HUES64 (cell line): ENCODE results near the gene HPF1.
"Not testable (repeated sequence)": the region's sequence is repeated elsewhere in the genome, so short reads cannot be mapped to it uniquely, and the experiment has no call there.

Source experiments
- H3K27ac ChIP-seq: 2 replicates; pipeline ENCODE4 v1.7.0; 2013; ENCODE audit warnings: low read depth, low read length, inconsistent platforms
- H3K27me3 ChIP-seq: 2 replicates; pipeline ENCODE4 v1.6.1; 2013; ENCODE audit warnings: mild to moderate bottlenecking, low read length; ENCODE audit not compliant: insufficient read depth
- H3K36me3 ChIP-seq: 2 replicates; pipeline ENCODE4 v1.6.1; 2013; ENCODE audit warnings: mild to moderate bottlenecking, low read length; ENCODE audit not compliant: insufficient read depth
- H3K4me1 ChIP-seq: 2 replicates; pipeline ENCODE4 v1.6.1; 2013; ENCODE audit warnings: mild to moderate bottlenecking, low read length, moderate library complexity; ENCODE audit not compliant: insufficient read depth
- H3K4me3 ChIP-seq: 2 replicates; pipeline ENCODE4 v1.5.1; 2013; ENCODE audit warnings: mild to moderate bottlenecking, low read length, moderate library complexity
- H3K9ac ChIP-seq: 2 replicates; pipeline ENCODE4 v1.6.1; 2013; ENCODE audit warnings: mild to moderate bottlenecking, low read depth, low read length
- H3K9me3 ChIP-seq: 2 replicates; pipeline ENCODE4 v1.6.1; 2013; ENCODE audit warnings: low read depth, low read length; ENCODE audit not compliant: insufficient read depth
- WGBS: fragments of 150-250, 120-280 bp; methylation state at CpG from one replicate; pipeline ENCODE4 v1.1.7; 2013; ENCODE audit warnings: missing lambda C conversion rate; 5-methylcytosine and 5-hydroxymethylcytosine counted together

HPF1 gene

GRCh38 chr4:169771556-169772080, 13.9 kb upstream of the HPF1 start:
- not testable (repeated sequence) for H3K4me1 ChIP-seq, H3K27me3 ChIP-seq, H3K4me3 ChIP-seq, H3K9me3 ChIP-seq, H3K9ac ChIP-seq, H3K27ac ChIP-seq, H3K36me3 ChIP-seq
- 92% methylated on average over 10 of the region's 11 CpGs for WGBS

GRCh38 chr4:169770416-169770815, 12.7 kb upstream of the HPF1 start:
- H3K9me3 ChIP-seq: no peaks in the 10 kb centered on the region
- no peaks in the 10 kb centered on the region for H3K36me3 ChIP-seq

GRCh38 chr4:169768385-169768784, 10.6 kb upstream of the HPF1 start:
- Histone ChIP-seq H3K9ac (no peak overlapping the region), H3K36me3 (no peaks in the 10 kb centered on the region), H3K4me3 (no peak overlapping the region), H3K27ac (no peak overlapping the region), H3K9me3 (no peaks in the 10 kb centered on the region), H3K27me3 (no peaks in the 10 kb centered on the region), H3K4me1 (no peaks in the 10 kb centered on the region)
- WGBS: 90% methylated on average over 3 of the region's 3 CpGs

More at GRCh38 chr4:169770416-169770815, 12.7 kb upstream of the HPF1 start:
- H3K27me3 ChIP-seq: no peaks in the 10 kb centered on the region
- no peak overlapping the region for H3K4me3 ChIP-seq
- H3K27ac ChIP-seq: no peak overlapping the region
- H3K4me1 ChIP-seq: no peaks in the 10 kb centered on the region
- H3K9ac ChIP-seq: no peak overlapping the region

- Histone ChIP-seq H3K9me3 (no peaks in the 10 kb centered on the region), H3K27me3 (no peaks in the 10 kb centered on the region), H3K9ac (no peak overlapping the region), H3K4me3 (no peak overlapping the region), H3K27ac (no peak overlapping the region), H3K36me3 (no peaks in the 10 kb centered on the region), H3K4me1 (no peaks in the 10 kb centered on the region)
- 92% methylated on average over 3 of the region's 3 CpGs for WGBS
Observed at GRCh38 chr4:169766741-169767140, 9.0 kb upstream of the HPF1 start.

- no peak overlapping the region for H3K27ac ChIP-seq
- 92% methylated on average over 2 of the region's 2 CpGs for WGBS
- H3K36me3 ChIP-seq: no peaks in the 10 kb centered on the region
- H3K27me3 ChIP-seq: no peaks in the 10 kb centered on the region
- no peaks in the 10 kb centered on the region for H3K4me1 ChIP-seq
- no peaks in the 10 kb centered on the region for H3K9me3 ChIP-seq
- no peak overlapping the region for H3K4me3 ChIP-seq
- H3K9ac ChIP-seq: no peak overlapping the region
Observed at GRCh38 chr4:169765835-169766234, 8.1 kb upstream of the HPF1 start.

GRCh38 chr4:169761846-169762245, 4.1 kb upstream of the HPF1 start:
- Histone ChIP-seq H3K9ac (no peak overlapping the region), H3K27me3 (0 out of 2 replicates have a peak, but pooled peaks cover 7% of the 10 kb centered on the region), H3K4me1 (peaks cover 7% of the 10 kb centered on the region), H3K9me3 (no peaks in the 10 kb centered on the region), H3K4me3 (no peak overlapping the region), H3K36me3 (no peaks in the 10 kb centered on the region), H3K27ac (no peak overlapping the region)
- 81% methylated on average over 4 of the region's 4 CpGs for WGBS

DNA sequence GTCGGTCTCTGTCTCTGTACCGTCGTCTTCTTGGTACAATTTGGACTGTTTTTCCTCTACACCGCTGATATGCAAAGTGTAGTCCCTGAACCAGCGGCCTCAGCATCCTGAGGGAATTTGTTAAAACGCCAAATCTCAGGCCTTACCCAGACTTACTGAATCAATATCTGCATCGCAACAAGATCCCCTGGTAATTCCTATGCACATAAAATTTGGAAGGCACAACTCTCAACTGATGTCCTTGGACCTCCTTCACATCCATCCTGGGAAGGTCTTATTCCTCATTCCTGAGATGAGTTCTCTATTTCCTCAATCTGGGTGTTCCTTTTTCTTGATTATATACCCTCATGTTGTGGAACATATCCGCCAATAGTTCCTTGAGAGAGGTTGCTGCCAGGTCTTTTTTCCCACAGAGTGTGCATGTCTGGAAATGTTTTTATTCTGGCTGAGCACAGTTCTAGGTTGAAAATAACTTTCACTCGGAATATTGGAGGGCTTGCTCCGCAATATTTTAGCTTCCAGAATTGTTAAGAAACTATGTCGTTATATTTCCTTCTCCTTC, 738 bp upstream of the HPF1 start:
- Histone ChIP-seq H3K4me1 (peaks cover 24% of the 10 kb centered on the region), H3K4me3 (peak overlapping the region; percentile 86; the same call in 1 of the 2 replicates), H3K9ac (no peak overlapping the region), H3K36me3 (no peaks in the 10 kb centered on the region), H3K27ac (no peak overlapping the region), H3K27me3 (0 out of 2 replicates have a peak, but pooled peaks cover 7% of the 10 kb centered on the region), H3K9me3 (no peaks in the 10 kb centered on the region)
- 91% methylated on average over 11 of the region's 11 CpGs for WGBS

GRCh38 chr4:169756971-169757574, 671 bp downstream of the HPF1 start:
- peak overlapping the region; percentile 83; the same call in 1 of the 2 replicates for H3K27ac ChIP-seq

DNA sequence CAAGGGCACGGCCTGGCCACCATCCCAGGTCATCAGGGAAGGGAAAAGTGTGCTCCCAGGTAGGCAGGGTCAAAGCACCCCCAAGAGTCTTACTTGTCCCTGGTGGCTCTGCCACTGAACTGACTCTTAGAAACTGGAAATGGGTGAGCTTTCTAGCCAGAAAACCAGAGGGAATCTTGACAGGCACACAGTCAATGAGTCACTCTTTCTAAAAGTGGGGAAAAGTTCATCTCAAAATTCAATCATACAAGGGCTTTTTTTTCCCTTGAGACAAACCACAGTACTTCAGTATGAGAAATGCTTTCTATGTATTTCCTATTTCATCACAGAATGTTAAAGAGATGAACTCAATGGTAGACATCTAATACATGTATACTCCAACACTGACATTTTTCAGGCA, 12.5 kb downstream of the HPF1 start:
- Histone ChIP-seq H3K4me3 (no peak overlapping the region), H3K36me3 (peaks cover 50% of the 10 kb centered on the region), H3K9me3 (no peaks in the 10 kb centered on the region), H3K4me1 (no peaks in the 10 kb centered on the region), H3K27me3 (no peaks in the 10 kb centered on the region), H3K27ac (no peak overlapping the region), H3K9ac (no peak overlapping the region)
- 93% methylated on average over 1 of the region's 1 CpG for WGBS

More at GRCh38 chr4:169756971-169757574, 671 bp downstream of the HPF1 start:
- H3K36me3 ChIP-seq: peaks cover 12% of the 10 kb centered on the region; the same call in 1 of the 2 replicates
- H3K9me3 ChIP-seq: no peaks in the 10 kb centered on the region
- H3K4me3 ChIP-seq: peak overlapping the region; percentile 86
- 0 out of 2 replicates have a peak, but pooled peaks cover 7% of the 10 kb centered on the region for H3K27me3 ChIP-seq
- peak overlapping the region; percentile 90 for H3K9ac ChIP-seq
- peaks cover 24% of the 10 kb centered on the region for H3K4me1 ChIP-seq
- 11% methylated on average over 13 of the region's 13 CpGs for WGBS

GRCh38 chr4:169744601-169745000, 13.1 kb downstream of the HPF1 start:
- Histone ChIP-seq H3K4me3 (no peak overlapping the region), H3K36me3 (peaks cover 48% of the 10 kb centered on the region)
- WGBS: 100% methylated on average over 1 of the region's 1 CpG

GRCh38 chr4:169741569-169741968, 16.2 kb downstream of the HPF1 start:
- WGBS: 92% methylated on average over 2 of the region's 2 CpGs
- Histone ChIP-seq H3K36me3 (peaks cover 28% of the 10 kb centered on the region), H3K4me3 (no peak overlapping the region), H3K9me3 (no peaks in the 10 kb centered on the region), H3K4me1 (no peaks in the 10 kb centered on the region), H3K27me3 (no peaks in the 10 kb centered on the region), H3K9ac (no peak overlapping the region), H3K27ac (no peak overlapping the region)

More at GRCh38 chr4:169744601-169745000, 13.1 kb downstream of the HPF1 start:
- no peak overlapping the region for H3K27ac ChIP-seq
- H3K4me1 ChIP-seq: no peaks in the 10 kb centered on the region
- no peak overlapping the region for H3K9ac ChIP-seq
- no peaks in the 10 kb centered on the region for H3K27me3 ChIP-seq
- no peaks in the 10 kb centered on the region for H3K9me3 ChIP-seq
